Measurements from ENCODE around the gene CROCC.
"Not testable (repeated sequence)": the region's sequence is repeated elsewhere in the genome, so short reads cannot be mapped to it uniquely, and the experiment has no call there.

Gene CROCC

DNA sequence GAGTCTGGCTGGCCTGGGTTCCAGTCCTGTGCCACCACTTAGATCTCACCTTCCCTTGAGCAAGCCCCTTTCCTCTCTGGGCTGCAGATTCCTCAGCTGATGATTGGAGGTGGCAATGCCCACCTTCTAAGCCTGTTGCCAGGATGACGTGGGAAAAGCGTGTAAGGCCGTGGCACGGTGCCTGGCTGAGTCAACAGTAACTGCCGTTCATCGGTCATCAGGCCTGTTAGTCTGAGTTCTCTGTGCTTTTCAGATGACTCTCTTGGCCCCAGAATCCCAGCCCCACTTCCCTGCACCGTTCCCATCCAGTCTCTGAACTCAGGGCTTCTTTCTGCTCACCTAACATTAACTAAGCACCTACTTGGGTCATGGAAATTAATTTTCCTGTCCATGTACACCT is 27.3 kb downstream of the CROCC start:
- intact Hi-C loops (cut with DNase I): not testable (repeated sequence)

DNA sequence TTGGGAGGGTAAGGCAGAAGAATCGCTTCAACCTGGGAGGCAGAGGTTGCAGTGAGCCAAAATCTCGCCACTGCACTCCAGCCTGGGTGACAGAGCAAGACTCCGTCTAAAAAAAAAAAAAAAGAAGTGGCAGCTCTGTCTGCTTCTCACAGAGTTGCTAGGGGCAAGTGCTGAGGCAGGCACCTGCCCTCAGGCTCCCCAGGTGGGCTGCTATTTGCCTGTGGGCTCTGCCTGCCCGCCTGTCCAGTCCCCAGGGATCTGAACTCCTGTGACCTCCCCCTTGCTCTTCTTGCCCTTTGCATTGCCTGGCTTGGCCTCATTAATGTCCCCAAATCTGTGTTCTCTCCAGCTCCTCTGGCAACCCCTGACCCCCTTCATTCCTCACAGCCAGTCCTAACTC is 30.6 kb downstream of the CROCC start:
- intact Hi-C loops (cut with DNase I); DNase-seq: not testable (repeated sequence)

More for the DNA sequence above, 27.3 kb downstream of the CROCC start:
- not testable (repeated sequence) for DNase-seq

DNA sequence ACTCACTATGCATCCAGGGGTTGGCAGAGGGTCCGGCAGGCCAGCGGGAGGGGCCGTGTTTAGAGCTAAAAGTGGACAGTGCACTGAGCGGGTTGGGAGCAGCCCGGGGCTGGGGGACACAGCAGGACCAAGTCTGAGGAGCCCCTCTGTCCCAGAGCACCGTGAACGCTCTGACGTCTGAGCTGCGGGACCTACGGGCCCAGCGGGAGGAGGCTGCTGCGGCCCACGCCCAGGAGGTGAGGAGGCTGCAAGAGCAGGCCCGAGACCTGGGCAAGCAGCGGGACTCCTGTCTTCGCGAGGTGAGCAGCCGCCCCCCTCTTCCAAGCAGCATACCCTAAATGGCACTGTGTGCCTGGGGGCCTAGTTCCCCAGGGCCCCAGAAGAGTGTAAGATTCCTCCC is 32.8 kb downstream of the CROCC start:
- intact Hi-C loops (cut with DNase I): no loop called here

DNA sequence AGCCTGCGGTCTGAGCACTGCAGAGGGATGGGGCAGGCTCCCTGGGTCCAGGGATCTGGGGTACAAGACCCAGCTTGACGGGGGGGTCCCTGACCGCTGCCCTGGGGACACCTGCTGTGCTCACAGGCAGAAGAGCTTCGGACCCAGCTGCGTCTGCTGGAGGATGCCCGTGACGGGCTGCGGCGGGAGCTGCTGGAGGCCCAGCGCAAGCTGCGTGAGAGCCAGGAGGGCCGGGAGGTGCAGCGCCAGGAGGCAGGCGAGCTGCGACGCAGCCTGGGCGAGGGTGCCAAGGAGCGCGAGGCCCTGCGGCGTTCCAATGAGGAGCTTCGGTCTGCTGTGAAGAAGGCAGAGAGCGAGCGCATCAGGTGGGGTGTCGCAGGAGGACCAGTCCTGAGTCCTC is 33.5 kb downstream of the CROCC start:
- intact Hi-C loops (cut with DNase I): no loop called here
- no peak for DNase-seq

More for the DNA sequence above, 32.8 kb downstream of the CROCC start:
- no peak for DNase-seq

DNA sequence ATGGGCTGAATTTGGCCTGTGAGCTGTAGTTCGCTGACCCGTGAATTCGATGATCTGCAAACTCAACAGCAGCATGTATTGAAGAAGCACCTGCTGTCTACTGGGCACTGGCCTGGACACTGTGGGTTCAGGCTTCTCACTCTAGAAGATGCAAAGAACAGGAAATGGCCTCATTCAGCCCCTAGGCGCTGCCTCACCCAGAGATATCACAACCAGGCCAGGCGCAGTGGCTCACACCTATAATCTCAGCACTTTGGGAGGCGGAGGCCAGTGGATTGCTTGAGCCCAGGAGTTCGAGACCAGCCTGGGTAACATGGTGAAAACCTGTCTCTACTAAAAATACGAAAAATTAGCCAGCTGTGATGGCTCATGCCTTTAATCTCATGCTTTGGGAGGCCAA is 35.0 kb downstream of the CROCC start:
- intact Hi-C loops (cut with DNase I): no loop called here
- DNase-seq: no peak

DNA sequence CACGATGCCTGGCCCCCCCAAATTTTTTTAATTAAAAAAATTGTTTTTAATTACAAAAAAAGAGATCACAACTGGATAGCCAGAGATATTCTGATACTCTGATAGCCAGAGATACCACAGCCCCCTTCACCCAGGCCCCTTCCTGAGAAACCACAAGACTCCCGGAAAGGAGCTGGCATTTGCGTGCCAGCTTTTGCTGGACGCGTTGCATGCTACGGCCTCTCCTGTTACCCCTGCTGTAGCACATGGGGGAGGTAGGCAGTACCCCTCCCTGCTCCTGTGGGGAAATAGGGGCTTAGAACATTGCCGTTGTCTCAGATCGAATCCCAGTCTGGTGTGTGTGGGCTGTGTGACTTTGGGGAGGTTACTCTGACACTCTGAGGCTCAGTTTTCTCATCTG is 36.0 kb downstream of the CROCC start:
- intact Hi-C loops (cut with DNase I): no loop called here
- DNase-seq: no peak

DNA sequence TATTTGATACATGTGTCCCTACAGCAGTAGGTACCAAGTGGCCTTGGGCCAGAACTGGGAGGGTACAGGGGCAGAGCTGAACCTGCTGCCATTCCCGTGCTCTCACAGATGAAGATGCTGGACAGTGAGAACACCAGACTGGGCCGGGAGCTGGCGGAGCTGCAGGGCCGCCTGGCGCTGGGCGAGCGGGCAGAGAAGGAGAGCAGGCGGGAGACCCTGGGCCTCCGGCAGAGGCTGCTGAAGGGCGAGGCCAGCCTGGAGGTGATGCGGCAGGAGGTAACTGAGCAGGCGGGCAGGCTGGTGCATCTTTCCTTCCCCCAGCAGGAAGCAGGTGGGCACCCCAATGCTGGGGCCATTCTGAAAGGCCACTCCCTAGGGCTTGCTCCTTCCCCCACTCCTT is 36.7 kb downstream of the CROCC start:
- no peak for DNase-seq
- intact Hi-C loops (cut with DNase I): no loop called here

DNA sequence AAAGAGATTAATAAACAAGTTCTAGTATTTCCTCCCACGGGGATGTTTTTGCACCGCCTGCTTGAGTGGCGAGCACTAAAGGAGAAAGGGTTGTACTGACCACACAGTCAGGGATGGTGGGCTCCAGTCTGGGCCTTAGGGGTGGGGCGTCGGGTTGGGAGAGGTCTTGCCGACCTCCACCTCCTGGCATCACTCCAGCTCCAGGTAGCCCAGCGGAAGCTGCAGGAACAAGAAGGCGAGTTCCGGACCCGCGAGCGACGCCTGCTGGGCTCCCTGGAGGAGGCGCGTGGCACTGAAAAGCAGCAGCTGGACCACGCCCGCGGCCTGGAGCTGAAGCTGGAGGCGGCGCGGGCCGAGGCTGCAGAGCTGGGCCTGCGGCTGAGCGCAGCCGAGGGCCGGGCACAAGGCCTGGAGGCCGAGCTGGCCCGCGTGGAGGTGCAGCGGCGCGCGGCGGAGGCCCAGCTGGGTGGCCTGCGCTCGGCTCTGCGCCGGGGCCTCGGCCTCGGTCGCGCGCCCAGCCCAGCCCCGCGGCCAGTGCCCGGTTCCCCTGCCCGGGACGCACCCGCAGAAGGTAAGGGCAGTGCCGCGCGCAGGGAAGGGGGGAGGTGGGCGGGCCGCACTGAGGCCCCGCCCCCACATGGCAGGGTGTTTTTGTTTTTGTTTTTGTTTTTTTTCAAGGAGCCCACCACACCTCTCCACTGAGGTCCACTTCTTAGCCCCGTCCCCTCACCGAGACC is 39.0 kb downstream of the CROCC start:
- DNase-seq: peak in 40 of 42 donors; percentile 11 to 79 (median 59)
- intact Hi-C loops (cut with DNase I): loop anchor here (5.0 kb wide), 1 partner anchor 87 kb away; no protein-coding TSS in a partner anchor

DNA sequence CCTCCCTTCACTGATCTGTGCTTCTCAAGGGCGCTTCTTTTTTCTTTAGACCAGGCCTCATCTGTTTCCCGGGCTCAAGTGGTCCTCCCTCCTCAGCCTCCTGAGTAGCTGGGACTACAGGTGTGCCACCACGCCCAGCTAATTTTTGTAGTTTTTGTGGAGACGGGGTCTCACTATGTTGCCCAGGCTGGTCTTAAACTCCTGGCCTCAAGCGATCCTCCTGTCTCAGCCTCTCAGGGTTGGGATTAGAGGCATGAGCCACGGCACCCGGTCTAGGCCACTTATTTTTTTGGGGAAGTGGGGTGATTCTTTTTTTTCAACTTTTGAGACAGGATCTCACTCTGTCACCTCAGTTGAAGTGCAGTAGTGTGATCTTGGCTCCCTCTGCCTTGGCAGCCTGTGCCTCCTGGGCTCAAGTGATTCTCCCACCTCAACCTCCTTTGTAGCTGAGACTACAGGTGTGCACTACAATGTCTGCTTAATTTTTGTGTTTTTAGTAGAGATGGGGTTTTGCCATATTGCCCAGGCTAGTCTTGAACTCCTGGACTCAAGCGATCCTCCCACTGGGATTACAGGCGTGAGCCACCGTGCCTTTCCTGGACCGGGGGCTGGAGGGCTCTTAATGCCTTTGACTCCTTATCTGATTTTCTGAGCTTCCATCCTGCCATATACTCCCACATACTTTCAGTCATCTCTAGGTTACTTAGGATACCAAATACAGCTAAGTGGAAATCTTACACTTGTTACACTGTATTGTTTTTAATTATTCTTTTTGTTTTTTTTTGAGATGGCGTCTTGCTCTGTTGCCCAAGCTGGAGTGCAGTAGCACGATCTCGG is 39.8 kb downstream of the CROCC start:
- no peak for DNase-seq
- intact Hi-C loops (cut with DNase I): loop anchor here (5.0 kb wide), 1 partner anchor 86 kb away; no protein-coding TSS in a partner anchor

DNA sequence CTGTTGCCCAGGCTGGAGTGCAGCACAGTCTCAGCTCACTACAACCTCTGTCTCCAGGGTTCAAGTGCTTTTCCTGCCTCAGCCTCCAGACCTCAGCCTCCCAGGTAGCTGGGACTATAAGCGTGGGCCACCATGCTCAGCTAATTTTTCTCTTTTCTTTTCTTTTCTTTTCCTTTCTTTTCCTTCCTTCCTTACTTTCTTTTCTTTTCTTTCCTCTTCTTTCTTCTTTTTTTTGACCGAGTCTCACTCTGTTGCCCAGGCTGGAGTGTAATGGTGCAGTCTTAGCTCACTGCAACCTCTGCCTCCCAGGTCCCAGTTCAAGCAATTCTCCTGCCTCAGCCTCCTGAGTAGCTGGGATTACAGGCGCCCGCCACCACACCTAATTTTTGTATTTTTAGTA is 42.4 kb downstream of the CROCC start:
- DNase-seq: not testable (repeated sequence)
- intact Hi-C loops (cut with DNase I): loop anchor here (5.0 kb wide), 1 partner anchor 83 kb away; no protein-coding TSS in a partner anchor

DNA sequence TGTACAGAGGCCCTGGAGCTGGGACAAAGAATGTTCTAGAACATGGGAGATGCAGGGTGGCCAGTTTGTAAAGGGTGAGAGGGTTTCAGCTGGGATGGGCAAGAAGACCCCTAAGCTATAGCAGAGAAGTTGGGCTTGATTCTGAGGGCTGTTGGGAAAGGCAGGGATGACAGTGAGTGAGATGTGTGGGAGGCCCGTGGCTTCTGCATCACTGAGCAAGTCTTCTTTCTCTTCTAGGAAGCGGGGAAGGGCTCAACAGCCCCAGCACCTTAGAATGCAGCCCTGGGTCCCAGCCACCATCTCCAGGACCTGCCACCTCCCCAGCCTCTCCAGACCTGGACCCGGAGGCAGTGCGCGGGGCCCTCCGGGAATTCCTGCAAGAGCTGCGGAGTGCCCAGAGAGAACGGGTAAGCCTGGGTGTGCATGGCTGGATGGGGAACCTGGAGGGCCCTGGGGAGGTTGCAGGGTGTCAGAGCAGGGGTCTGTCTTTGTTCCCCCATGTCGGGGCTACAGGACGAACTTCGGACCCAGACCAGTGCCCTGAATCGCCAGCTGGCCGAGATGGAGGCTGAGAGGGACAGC is 43.8 kb downstream of the CROCC start:
- intact Hi-C loops (cut with DNase I): no loop called here
- DNase-seq: peak in 6 of 42 donors; percentile 28 to 67 (median 48)

DNA sequence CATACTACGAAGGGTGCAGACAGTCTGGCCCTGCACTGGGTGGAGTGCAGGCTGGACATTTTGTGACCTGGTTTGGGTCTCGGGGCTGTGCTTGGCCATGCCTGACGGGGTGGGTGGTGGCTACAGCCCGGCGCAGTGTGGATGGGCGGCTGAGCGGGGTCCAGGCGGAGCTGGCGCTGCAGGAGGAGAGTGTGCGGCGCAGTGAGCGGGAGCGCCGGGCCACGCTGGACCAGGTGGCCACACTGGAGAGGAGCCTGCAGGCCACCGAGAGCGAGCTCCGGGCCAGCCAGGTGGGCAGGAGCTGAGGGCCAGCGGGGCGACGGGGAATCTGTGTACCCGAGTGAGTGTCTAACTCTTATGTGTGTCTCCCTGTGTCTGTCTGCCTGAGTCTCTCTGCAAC is 44.6 kb downstream of the CROCC start:
- DNase-seq: no peak
- intact Hi-C loops (cut with DNase I): no loop called here

DNA sequence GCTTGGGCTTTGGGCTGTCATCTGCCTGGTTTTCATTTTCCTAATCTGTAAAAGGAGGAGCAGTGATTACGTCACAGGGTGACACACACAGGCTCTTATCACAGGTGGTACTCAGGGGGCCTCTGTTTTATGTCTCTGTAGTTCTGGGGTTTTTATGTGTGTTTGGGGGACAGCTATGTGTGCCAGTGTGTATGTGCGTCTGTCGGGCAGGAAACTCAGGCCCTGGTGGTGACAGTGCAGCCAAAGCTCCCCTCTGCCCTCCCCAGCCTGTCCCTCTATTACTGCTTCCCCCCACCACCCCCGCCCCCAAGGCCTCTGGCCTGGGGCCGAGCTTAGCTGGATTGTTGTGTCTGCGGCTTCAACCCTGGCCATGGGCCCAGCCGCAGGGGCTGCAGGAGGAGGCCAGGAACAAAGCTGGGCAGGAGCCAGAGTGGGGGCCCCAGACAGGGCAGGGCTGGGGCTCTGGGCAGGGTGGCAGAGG is 45.4 kb downstream of the CROCC start:
- DNase-seq: peak in 40 of 42 donors; percentile 21 to 72 (median 54)
- intact Hi-C loops (cut with DNase I): no loop called here

DNA sequence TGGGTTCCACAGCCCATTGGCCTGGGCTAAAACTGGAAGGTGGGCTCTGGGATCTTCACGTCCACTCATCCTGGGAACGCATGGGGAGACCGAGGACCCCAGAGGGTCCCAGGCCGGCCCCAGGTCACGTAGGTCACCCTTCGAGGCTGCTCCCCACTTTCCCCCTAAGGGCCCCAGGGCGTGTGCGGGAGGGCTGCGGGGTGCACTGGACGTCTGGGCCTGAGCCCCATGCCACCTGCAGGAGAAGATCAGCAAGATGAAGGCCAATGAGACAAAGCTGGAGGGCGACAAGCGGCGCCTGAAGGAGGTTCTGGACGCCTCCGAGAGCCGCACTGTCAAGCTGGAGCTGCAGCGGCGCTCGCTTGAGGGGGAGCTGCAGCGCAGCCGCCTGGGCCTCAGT is 46.2 kb downstream of the CROCC start:
- intact Hi-C loops (cut with DNase I): no loop called here
- no peak for DNase-seq

DNA sequence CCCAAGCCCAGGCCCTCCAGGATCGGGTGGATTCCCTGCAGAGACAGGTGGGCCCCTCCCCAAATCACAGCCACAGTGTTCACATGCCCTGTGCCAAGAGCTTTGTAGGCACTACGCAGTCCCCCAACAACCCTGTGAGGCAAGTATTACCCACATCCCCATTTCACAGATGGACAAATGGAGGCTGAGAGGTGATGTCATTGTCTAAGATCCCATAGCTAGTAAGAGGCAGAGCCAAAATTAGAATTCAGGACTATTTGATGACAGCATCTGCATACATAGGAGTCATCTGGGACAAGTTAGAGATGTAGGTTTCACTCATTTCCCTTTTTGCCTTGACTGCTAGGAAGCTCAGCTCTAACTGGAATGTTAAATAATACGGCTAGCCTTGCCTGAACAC is 46.6 kb downstream of the CROCC start:
- intact Hi-C loops (cut with DNase I): no loop called here
- DNase-seq: no peak

DNA sequence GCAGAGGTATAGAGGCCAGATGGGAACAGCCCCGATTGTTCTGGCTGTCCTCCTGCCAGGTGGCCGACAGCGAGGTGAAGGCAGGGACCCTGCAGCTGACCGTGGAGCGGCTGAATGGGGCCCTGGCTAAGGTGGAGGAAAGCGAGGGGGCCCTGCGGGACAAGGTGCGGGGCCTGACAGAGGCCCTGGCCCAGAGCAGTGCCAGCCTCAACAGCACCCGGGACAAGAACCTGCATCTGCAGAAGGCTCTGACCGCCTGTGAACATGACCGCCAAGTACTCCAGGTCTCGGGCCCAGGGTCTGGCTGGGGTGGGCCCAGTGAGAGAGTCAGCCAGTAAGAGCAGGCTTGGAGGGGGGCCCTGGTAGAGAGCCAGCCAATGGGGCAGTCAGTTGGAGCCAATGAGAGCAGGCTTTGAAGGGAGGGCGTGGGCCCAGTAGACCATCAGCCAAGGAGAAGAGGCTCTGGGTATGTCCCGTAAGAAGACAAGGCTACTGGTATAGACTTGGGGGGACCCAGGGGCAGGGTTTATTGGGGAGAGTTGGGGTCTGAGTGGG is 47.4 kb downstream of the CROCC start:
- intact Hi-C loops (cut with DNase I): no loop called here
- no peak for DNase-seq

DNA sequence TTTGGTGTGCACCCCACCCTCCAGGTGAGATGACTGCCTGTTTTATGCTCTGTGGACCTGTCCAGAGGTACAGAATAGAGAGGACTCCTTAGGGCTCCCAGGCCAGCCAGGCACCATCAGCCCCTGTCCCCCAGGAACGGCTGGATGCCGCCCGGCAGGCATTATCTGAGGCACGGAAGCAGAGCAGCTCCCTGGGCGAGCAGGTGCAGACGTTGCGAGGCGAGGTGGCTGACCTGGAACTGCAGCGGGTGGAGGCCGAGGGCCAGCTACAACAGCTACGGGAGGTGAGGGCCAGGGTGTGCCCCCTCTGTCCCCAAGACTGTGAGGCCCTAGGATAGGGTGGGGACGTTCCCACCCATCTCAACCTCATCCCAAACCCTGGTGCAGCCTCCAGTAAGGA is 47.9 kb downstream of the CROCC start:
- intact Hi-C loops (cut with DNase I): no loop called here
- no peak for DNase-seq

DNA sequence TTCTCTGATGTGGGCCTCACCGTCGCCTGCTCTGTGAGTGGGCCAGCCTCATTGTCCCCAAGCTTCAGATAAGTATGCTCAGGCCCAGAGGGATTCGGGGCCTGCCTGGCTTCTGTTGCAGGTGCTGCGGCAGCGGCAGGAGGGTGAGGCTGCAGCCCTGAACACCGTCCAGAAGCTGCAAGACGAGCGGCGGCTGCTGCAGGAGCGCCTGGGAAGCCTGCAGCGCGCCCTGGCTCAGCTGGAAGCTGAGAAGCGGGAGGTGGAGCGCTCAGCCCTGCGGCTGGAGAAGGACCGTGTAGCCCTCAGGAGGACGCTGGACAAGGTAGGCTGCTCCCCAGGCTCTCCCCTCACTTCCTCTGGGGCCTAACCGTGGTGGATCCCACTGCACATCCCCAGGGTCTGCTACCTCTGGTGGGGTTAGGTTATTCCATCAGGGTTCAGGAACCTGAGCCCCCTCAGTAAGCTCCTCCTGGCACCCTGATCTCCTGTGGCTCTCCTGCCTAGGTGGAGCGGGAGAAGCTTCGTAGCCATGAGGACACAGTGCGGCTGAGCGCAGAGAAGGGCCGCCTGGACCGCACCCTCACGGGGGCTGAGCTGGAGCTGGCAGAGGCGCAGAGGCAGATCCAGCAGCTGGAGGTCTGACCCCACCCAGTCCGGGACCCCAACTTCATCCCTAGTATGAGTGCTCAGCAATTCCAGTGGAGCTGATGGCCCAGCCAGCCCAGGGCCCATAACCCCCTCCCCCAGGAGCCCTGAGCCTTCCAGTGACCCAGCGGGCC is 48.6 kb downstream of the CROCC start:
- no peak for DNase-seq
- intact Hi-C loops (cut with DNase I): no loop called here
